Measurements from ENCODE around the gene ACOT11.

Gene ACOT11

DNA sequence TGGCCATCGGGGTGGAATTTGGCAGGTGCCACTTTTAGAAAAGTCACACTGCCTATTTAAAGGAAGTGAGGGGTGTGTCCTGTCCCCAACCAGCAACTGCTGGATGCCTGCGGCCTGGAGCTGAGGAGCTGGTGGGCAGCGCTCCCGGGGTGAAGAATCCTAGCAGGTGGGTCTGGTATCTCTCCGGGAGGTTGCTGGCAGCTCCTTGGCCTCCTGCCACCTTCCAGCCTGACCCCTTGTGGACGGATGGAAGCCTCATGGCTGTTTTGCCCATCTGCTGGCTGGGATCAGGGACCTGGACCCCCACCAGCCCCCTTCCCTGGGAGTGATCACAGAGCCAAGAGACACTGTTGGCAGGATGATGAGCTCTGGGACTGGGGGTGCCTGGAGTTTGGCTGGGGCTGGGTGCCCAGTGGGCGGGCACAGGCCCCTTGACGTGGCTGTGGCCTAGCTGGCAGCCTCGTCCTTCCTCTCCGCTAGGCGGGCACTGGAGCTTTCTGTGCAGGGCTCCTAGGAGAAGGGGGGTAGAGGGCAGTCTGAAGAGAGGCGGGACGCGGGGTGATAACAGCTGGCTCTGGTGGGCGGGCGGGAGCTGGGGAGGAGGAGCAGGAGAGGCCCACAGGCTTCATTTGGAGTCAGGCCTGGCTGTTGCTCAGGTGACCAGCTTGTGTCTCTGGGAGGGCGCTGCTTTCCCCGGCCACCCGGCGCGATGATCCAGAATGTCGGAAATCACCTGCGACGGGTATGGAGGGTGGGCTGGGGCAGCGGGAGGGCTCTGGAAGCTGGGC is at the start of gene ACOT11:
ACOT11 (plus strand) TSS at position 628 of the 788 bp plus-strand sequence; CDS start at position 710, 82 bp downstream.
- Histone ChIP-seq H3K27ac (ENCODE audit: low read depth in 2 of 2, low read length in 2 of 2) (peak within 1 kb of the TSS in 1 of 2 donors; percentile 40), H3K9ac (ENCODE audit: low read depth in 1 of 2, low read length in 2 of 2) (no peak within 1 kb of the TSS), H3K4me1 (ENCODE audit: control insufficient read depth in 2 of 2, insufficient read depth in 2 of 2, low read length in 2 of 2) (peaks cover 4 to 14% of the 10 kb centered on the region in 2 donors), H3K9me3 (ENCODE audit: control insufficient read depth in 2 of 2, low read length in 2 of 2) (no peaks in the 10 kb centered on the region), H3K27me3 (ENCODE audit: control insufficient read depth in 2 of 2, insufficient read depth in 2 of 2, low read length in 2 of 2) (no peaks in the 10 kb centered on the region), H3K36me3 (ENCODE audit: control insufficient read depth in 2 of 2, insufficient read depth in 2 of 2, low read length in 2 of 2) (no peaks in the 10 kb centered on the region), H3K4me3 (ENCODE audit: low read length in 2 of 2) (peak within 1 kb of the TSS in 1 of 2 donors; percentile 26)

DNA sequence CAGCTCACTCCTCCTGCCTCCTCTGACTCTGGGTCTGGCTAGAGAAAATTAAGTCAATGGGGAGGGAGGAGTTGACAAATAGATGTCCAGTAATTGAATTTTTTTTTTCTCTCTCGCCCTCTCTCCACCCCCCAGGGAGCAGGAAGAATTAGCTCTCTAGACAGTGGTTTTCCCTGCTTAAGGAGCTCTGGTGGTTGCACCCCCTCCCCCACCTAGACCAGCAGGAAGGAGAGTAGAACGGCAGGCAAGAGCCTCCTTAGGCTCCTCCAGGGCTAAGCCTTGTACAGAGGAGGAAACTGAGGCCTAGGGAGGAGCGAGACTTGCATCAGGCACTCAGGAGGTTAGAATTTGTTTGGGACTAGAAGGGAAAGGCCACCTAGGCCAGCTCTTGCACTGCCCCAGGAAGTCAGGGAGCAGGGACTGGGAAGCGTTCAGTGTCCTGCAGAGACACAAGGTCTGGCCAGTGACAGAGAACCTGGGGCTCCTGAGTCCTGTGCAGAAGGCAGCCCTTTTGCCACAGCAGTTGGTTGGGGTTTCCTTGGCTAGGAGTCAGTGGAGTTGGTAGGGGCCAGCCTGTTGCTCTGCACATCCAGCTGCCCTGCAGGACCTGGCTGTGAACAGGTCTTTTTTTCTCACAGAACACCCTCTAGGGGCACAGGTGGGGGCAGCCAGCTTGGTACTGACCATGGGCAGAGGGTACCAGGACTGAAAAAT is 49.5 kb upstream of the ACOT11 start:
- Histone ChIP-seq H3K9ac (ENCODE audit: low read depth in 1 of 2, low read length in 2 of 2) (no peak overlapping the region), H3K4me3 (ENCODE audit: low read length in 2 of 2) (peak overlapping the region in 1 of 2 donors; percentile 53), H3K36me3 (ENCODE audit: control insufficient read depth in 2 of 2, insufficient read depth in 2 of 2, low read length in 2 of 2) (no peaks in the 10 kb centered on the region), H3K4me1 (ENCODE audit: control insufficient read depth in 2 of 2, insufficient read depth in 2 of 2, low read length in 2 of 2) (peaks cover 0 to 4% of the 10 kb centered on the region in 2 donors), H3K9me3 (ENCODE audit: control insufficient read depth in 2 of 2, low read length in 2 of 2) (peaks cover 0 to 4% of the 10 kb centered on the region in 2 donors), H3K27ac (ENCODE audit: low read depth in 2 of 2, low read length in 2 of 2) (no peak overlapping the region), H3K27me3 (ENCODE audit: control insufficient read depth in 2 of 2, insufficient read depth in 2 of 2, low read length in 2 of 2) (peaks cover 6 to 7% of the 10 kb centered on the region in 2 donors)

DNA sequence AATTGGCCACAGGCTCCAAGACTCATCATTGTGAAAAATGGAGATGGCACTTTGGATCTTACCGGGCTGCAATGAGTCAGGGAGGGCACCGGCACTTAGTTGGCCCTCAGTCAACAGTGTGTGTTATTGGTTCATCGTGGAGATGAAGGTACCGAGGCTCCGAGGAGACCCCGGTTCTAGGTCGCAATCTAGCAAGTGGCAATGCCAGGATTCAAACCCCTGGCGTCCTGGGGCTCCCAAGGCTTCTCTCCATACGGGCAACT is 49.0 kb upstream of the ACOT11 start:
- Histone ChIP-seq H3K9me3 (ENCODE audit: control insufficient read depth in 2 of 2, low read length in 2 of 2) (peaks cover 0 to 4% of the 10 kb centered on the region in 2 donors), H3K27ac (ENCODE audit: low read depth in 2 of 2, low read length in 2 of 2) (no peak overlapping the region), H3K27me3 (ENCODE audit: control insufficient read depth in 2 of 2, insufficient read depth in 2 of 2, low read length in 2 of 2) (peaks cover 6 to 7% of the 10 kb centered on the region in 2 donors), H3K4me3 (ENCODE audit: low read length in 2 of 2) (peak overlapping the region; percentile 31 to 53), H3K36me3 (ENCODE audit: control insufficient read depth in 2 of 2, insufficient read depth in 2 of 2, low read length in 2 of 2) (no peaks in the 10 kb centered on the region), H3K9ac (ENCODE audit: low read depth in 1 of 2, low read length in 2 of 2) (peak overlapping the region in 1 of 2 donors; percentile 14), H3K4me1 (ENCODE audit: control insufficient read depth in 2 of 2, insufficient read depth in 2 of 2, low read length in 2 of 2) (peaks cover 0 to 4% of the 10 kb centered on the region in 2 donors)

- Histone ChIP-seq H3K4me3 (ENCODE audit: low read length in 2 of 2) (peak overlapping the region; percentile 44 to 53), H3K27me3 (ENCODE audit: control insufficient read depth in 2 of 2, insufficient read depth in 2 of 2, low read length in 2 of 2) (peaks cover 6 to 7% of the 10 kb centered on the region in 2 donors), H3K27ac (ENCODE audit: low read depth in 2 of 2, low read length in 2 of 2) (no peak overlapping the region)
Measured at GRCh38 chr1:54499360-54500106, 48.5 kb upstream of the ACOT11 start.

DNA sequence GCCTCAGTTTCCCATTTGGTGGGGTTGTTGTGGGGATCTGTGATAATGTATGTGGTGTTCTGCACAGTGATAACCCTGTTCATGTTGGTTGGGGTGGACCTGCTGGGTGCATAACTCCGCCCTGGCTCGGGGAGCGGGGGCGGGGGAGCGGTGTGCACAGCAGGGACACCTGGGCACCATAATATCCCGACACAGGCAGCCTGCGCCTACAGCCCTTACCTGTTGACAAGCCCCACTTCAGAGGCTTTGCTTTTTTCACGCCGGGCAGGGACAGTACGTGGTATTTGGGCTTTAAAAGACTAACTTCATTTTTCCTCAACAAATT is 48.0 kb upstream of the ACOT11 start:
- no peak overlapping the region for H3K9ac ChIP-seq (ENCODE audit: low read depth in 1 of 2, low read length in 2 of 2)
- peak overlapping the region; percentile 44 to 53 for H3K4me3 ChIP-seq (ENCODE audit: low read length in 2 of 2)

More at GRCh38 chr1:54499360-54500106, 48.5 kb upstream of the ACOT11 start:
- H3K36me3 ChIP-seq (ENCODE audit: control insufficient read depth in 2 of 2, insufficient read depth in 2 of 2, low read length in 2 of 2): no peaks in the 10 kb centered on the region
- peaks cover 0 to 4% of the 10 kb centered on the region in 2 donors for H3K4me1 ChIP-seq (ENCODE audit: control insufficient read depth in 2 of 2, insufficient read depth in 2 of 2, low read length in 2 of 2)
- peaks cover 0 to 4% of the 10 kb centered on the region in 2 donors for H3K9me3 ChIP-seq (ENCODE audit: control insufficient read depth in 2 of 2, low read length in 2 of 2)
- peak overlapping the region in 1 of 2 donors; percentile 37 for H3K9ac ChIP-seq (ENCODE audit: low read depth in 1 of 2, low read length in 2 of 2)

DNA sequence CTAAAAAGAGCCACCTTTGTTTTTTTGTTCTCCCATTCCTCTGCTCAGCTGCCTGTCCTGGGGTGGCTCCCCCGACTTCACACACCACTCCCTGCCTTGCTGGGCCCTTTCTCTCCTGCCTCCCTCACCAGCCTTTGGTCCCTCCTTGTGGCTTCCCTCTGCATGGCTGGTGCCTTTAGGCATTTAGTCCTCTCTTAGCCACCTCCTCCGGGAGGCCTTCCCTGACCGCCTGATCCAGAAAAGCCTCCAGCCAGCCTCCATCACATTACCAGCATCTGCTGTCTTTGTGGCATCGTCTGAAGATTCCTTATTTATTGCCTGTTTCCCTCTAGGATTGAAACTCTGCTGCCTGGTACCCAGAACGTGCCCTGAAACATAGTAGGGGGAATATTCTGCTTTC is 46.2 kb upstream of the ACOT11 start:
- H3K9ac ChIP-seq (ENCODE audit: low read depth in 1 of 2, low read length in 2 of 2): no peak overlapping the region
- H3K4me1 ChIP-seq (ENCODE audit: control insufficient read depth in 2 of 2, insufficient read depth in 2 of 2, low read length in 2 of 2): peaks cover 0 to 4% of the 10 kb centered on the region in 2 donors
- no peak overlapping the region for H3K27ac ChIP-seq (ENCODE audit: low read depth in 2 of 2, low read length in 2 of 2)
- H3K27me3 ChIP-seq (ENCODE audit: control insufficient read depth in 2 of 2, insufficient read depth in 2 of 2, low read length in 2 of 2): peaks cover 6 to 7% of the 10 kb centered on the region in 2 donors
- H3K36me3 ChIP-seq (ENCODE audit: control insufficient read depth in 2 of 2, insufficient read depth in 2 of 2, low read length in 2 of 2): no peaks in the 10 kb centered on the region
- peaks cover 0 to 4% of the 10 kb centered on the region in 2 donors for H3K9me3 ChIP-seq (ENCODE audit: control insufficient read depth in 2 of 2, low read length in 2 of 2)
- H3K4me3 ChIP-seq (ENCODE audit: low read length in 2 of 2): no peak overlapping the region

More for the DNA sequence above, 48.0 kb upstream of the ACOT11 start:
- peaks cover 0 to 4% of the 10 kb centered on the region in 2 donors for H3K4me1 ChIP-seq (ENCODE audit: control insufficient read depth in 2 of 2, insufficient read depth in 2 of 2, low read length in 2 of 2)
- no peak overlapping the region for H3K27ac ChIP-seq (ENCODE audit: low read depth in 2 of 2, low read length in 2 of 2)
- H3K9me3 ChIP-seq (ENCODE audit: control insufficient read depth in 2 of 2, low read length in 2 of 2): peaks cover 0 to 4% of the 10 kb centered on the region in 2 donors
- no peaks in the 10 kb centered on the region for H3K36me3 ChIP-seq (ENCODE audit: control insufficient read depth in 2 of 2, insufficient read depth in 2 of 2, low read length in 2 of 2)
- H3K27me3 ChIP-seq (ENCODE audit: control insufficient read depth in 2 of 2, insufficient read depth in 2 of 2, low read length in 2 of 2): peaks cover 6 to 7% of the 10 kb centered on the region in 2 donors

GRCh38 chr1:54502342-54502741 is 45.7 kb upstream of the ACOT11 start:
- Histone ChIP-seq H3K4me1 (ENCODE audit: control insufficient read depth in 2 of 2, insufficient read depth in 2 of 2, low read length in 2 of 2) (peaks cover 0 to 4% of the 10 kb centered on the region in 2 donors), H3K36me3 (ENCODE audit: control insufficient read depth in 2 of 2, insufficient read depth in 2 of 2, low read length in 2 of 2) (no peaks in the 10 kb centered on the region), H3K4me3 (ENCODE audit: low read length in 2 of 2) (no peak overlapping the region), H3K27me3 (ENCODE audit: control insufficient read depth in 2 of 2, insufficient read depth in 2 of 2, low read length in 2 of 2) (peaks cover 6 to 7% of the 10 kb centered on the region in 2 donors), H3K9me3 (ENCODE audit: control insufficient read depth in 2 of 2, low read length in 2 of 2) (peaks cover 0 to 3% of the 10 kb centered on the region in 2 donors), H3K27ac (ENCODE audit: low read depth in 2 of 2, low read length in 2 of 2) (no peak overlapping the region), H3K9ac (ENCODE audit: low read depth in 1 of 2, low read length in 2 of 2) (no peak overlapping the region)

DNA sequence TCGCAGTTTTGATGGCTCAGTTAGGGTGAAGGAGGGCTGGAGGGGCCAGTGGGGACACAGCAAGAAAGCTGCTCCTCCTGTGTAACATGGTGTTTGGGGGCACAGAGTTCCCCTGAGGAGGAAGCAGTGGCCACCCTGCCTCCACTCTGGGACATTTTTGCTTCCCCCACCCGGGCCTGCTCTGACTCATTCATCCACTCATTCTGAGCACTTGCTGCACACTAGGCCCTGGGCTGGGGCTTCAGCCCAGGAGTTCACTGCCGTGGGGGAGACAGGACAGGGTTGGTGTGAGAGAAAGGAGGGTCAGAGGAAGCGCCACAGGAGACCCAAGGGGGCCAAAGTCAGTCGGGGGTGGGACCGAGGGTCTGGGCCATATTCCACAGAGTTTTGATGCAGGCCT is 41.4 kb upstream of the ACOT11 start:
- Histone ChIP-seq H3K9ac (ENCODE audit: low read depth in 1 of 2, low read length in 2 of 2) (no peak overlapping the region), H3K27ac (ENCODE audit: low read depth in 2 of 2, low read length in 2 of 2) (no peak overlapping the region), H3K27me3 (ENCODE audit: control insufficient read depth in 2 of 2, insufficient read depth in 2 of 2, low read length in 2 of 2) (peaks cover 0 to 4% of the 10 kb centered on the region in 2 donors), H3K9me3 (ENCODE audit: control insufficient read depth in 2 of 2, low read length in 2 of 2) (no peaks in the 10 kb centered on the region), H3K4me1 (ENCODE audit: control insufficient read depth in 2 of 2, insufficient read depth in 2 of 2, low read length in 2 of 2) (no peaks in the 10 kb centered on the region), H3K4me3 (ENCODE audit: low read length in 2 of 2) (no peak overlapping the region), H3K36me3 (ENCODE audit: control insufficient read depth in 2 of 2, insufficient read depth in 2 of 2, low read length in 2 of 2) (no peaks in the 10 kb centered on the region)

- Histone ChIP-seq H3K4me3 (ENCODE audit: low read length in 2 of 2) (no peak overlapping the region), H3K9ac (ENCODE audit: low read depth in 1 of 2, low read length in 2 of 2) (no peak overlapping the region), H3K27me3 (ENCODE audit: control insufficient read depth in 2 of 2, insufficient read depth in 2 of 2, low read length in 2 of 2) (peaks cover 0 to 4% of the 10 kb centered on the region in 2 donors), H3K4me1 (ENCODE audit: control insufficient read depth in 2 of 2, insufficient read depth in 2 of 2, low read length in 2 of 2) (no peaks in the 10 kb centered on the region), H3K36me3 (ENCODE audit: control insufficient read depth in 2 of 2, insufficient read depth in 2 of 2, low read length in 2 of 2) (no peaks in the 10 kb centered on the region), H3K27ac (ENCODE audit: low read depth in 2 of 2, low read length in 2 of 2) (no peak overlapping the region), H3K9me3 (ENCODE audit: control insufficient read depth in 2 of 2, low read length in 2 of 2) (no peaks in the 10 kb centered on the region)
Measured at GRCh38 chr1:54507033-54507870, 40.8 kb upstream of the ACOT11 start.

Measured in mucosa of rectum (tissue), 2 donors.